ENCODE results near the gene PIEZO2.

GRCh38 chr18:10839421-10839820 is 309.9 kb downstream of the PIEZO2 start:
- no peak for TF ChIP-seq EZH2 (IDR thresholded peaks at IDR 0.05)
- no peak for TF ChIP-seq POLR2AphosphoS5 (IDR thresholded peaks at IDR 0.05; ENCODE audit: borderline replicate concordance, low read depth, low read length)

Measured in SK-N-MC (cell line).